ENCODE results near the gene PTPRK.

GRCh38 chr6:128361378-128361777, 159.0 kb downstream of the PTPRK start:
- TF ChIP-seq EZH2 (IDR thresholded peaks at IDR 0.05; ENCODE audit: borderline replicate concordance, insufficient read depth, low read depth, low read length, poor library complexity, severe bottlenecking): no peak
- TF ChIP-seq CTCF (IDR thresholded peaks at IDR 0.05): no peak
